Cerebellar nuclear complex (tissue), 1 donor: ENCODE results near the gene GADD45B.
"Not testable (repeated sequence)": the region's sequence is repeated elsewhere in the genome, so short reads cannot be mapped to it uniquely, and the experiment has no call there.

Experiments
- DNase-seq, 2 experiments: peaks; one replicate each; lab custom pipeline; 2025; lab: John Stamatoyannopoulos, UW

The GADD45B gene

DNA sequence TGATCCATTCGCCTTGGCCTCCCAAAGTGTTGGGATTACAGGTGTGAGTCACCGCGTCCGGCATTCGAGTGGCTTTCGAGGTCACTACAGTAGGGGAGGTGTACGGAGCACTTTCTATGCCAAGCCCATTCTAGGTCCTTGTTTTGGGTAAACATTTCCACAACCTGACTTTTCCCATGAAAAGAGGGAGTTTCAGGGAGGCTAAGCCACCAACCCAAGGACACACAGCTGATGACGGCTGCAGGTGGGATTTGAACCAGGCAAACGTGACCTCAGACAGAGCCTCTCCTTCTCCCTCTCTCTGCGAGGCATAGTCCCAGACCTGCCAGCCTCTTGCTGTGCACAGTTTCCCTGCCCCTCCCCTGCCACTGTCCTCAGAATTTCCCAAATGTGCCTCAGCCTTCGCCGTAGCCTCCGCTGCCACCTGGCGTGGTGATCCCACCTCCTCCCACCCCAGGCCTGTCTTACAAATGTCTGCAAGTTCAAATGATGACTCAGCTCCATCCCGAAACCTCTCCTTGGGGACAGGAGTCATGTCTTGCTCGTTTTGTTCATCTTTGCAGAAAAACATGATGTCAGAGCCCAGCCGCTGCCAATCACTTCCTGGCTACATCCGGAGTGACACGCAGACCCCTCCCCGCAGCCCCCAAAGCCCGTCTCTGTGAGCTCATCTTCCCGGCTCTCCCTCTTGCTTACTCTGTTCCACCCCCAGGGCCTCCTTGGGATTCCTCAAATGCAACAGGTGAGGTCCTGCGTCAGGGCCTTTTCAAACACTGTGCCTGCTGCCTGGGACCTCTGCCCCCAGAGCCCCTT lies 6.6 kb upstream of the GADD45B start:
- no peak for DNase-seq

DNA sequence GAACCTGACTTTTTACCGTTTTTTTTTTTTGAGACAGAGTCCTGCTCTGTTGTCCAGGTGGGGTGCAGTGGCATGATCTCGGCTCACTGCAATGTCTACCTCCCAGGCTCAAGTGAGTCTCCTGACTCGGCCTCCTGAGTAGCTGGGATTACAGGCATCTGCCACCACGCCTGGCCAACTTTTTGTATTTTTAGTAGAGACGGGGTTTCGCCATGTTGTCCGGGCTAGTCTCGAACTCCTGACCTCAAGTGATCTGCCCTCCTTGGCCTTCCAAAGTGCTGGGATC lies 6.1 kb upstream of the GADD45B start:
- DNase-seq = not testable (repeated sequence)

DNA sequence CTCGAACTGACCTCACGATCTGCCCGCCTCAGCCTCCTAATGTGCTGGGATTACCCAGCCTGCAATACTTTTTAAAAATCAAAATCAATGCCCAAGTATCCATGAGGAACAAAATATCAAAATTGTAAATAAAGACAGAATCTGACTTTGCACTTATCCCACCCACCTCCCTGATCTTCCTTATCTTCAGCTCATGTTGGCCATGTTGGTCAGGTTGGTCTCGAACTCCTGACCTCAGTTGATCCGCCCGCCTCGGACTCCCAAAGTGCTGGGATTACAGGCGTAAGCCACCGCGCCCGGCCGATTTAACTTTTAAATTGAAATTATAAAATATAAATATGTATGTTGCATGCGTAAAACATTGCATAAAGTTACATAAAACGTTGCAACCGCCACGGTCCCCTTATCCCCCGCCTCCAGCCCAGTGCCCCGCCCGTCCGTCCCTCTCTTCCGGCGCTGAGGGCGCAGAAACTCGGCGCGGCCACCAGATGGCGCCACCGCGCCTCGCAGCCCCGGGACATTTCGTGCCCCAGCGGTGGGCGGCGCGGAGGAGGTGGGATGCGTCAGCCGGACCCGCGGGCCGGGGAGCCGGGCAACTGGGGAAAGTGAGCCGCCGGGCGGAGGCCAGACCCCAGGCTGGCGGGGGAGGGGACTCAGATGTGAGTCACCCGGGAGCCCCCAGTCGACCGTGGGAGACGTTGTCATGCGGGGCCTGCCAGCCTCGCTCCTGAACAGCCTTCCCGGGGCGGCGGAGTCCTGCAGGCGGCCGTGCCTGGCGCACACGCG lies 1.5 kb upstream of the GADD45B start:
- DNase-seq = peak in 1 of 2 experiments; percentile 12

DNA sequence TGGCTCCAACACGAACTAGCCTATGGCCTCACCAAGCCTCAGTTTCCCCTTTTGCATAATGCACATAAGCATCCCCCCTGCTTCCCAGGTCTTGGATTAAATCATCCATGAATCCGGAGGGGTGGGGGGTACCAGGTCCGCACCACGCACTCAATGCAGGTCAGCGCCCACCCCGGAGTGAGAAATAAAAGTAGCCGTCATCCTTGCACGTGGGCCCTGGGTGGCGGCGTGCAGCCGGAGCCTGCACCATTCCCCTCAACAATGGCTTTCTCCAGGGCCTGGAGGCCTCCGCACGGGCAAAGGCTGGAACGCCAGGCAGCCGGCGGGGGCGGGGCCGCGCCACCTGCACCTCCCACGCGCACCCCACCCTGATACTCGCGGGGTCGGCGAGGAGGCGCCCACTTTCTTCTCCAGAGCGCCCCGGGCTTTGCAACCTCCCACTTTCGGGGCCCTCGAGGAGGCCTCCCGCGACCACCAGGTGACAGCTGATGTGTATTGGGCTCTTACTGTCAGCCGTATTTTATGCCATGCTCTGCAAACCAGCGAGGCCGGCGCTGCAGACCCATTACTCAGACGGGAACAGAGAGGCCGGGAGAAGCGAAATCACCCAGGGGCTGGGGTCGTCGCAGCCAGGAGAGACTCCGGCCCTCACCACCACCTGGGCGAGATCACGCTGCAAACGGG lies 767 bp upstream of the GADD45B start:
- no peak for DNase-seq

DNA sequence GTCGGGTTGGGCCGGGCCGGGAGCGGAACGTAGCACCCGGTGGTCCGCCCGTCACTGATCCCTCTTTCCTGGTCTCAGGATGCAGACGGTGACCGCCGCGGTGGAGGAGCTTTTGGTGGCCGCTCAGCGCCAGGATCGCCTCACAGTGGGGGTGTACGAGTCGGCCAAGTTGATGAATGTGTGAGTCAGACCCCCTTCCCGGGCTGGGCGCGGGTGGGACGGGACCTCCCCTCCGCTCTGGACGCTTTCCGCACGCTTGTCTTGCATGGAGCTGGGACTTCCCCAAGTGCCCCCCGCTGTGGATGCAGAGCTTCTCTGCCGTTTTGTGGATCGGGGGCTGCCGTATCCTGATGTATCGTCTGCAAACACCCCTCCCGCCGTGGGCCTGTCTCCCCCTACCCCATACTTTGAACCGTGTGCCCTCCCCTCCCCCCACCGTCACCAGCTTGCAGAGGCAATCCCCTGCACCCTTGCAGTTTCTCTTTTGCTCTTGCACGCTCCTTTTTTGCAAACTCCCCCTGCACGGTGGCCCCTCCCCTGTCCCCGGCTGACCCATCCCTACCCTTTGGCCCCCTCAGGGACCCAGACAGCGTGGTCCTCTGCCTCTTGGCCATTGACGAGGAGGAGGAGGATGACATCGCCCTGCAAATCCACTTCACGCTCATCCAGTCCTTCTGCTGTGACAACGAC lies 669 bp downstream of the GADD45B start:
- no peak for DNase-seq

DNA sequence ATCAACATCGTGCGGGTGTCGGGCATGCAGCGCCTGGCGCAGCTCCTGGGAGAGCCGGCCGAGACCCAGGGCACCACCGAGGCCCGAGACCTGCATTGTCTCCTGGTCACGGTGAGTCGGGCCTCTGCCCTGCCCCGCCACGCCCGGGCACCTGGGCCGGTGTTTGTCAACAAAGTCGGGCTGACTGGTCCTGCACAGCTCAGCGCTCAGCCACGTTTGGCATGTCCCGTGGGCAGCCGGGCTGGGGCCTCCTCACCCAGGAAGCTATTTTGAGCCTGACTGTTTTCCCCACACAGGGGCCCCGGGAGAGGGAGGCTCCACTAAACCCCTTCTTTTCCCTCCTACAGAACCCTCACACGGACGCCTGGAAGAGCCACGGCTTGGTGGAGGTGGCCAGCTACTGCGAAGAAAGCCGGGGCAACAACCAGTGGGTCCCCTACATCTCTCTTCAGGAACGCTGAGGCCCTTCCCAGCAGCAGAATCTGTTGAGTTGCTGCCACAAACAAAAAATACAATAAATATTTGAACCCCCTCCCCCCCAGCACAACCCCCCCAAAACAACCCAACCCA lies 1.3 kb downstream of the GADD45B start:
- no peak for DNase-seq

DNA sequence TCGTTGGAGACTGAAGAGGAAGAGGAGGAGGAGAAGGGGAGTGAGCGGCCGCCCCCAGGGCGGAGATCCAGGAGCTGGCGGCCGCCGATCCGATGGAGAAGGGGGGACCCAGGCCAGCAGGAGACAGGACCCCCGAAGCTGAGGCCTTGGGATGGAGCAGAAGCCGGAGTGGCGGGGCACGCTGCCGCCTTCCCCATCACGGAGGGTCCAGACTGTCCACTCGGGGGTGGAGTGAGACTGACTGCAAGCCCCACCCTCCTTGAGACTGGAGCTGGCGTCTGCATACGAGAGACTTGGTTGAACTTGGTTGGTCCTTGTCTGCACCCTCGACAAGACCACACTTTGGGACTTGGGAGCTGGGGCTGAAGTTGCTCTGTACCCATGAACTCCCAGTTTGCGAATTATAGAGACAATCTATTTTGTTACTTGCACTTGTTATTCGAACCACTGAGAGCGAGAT lies 1.8 kb downstream of the GADD45B start:
- no peak for DNase-seq

DNA sequence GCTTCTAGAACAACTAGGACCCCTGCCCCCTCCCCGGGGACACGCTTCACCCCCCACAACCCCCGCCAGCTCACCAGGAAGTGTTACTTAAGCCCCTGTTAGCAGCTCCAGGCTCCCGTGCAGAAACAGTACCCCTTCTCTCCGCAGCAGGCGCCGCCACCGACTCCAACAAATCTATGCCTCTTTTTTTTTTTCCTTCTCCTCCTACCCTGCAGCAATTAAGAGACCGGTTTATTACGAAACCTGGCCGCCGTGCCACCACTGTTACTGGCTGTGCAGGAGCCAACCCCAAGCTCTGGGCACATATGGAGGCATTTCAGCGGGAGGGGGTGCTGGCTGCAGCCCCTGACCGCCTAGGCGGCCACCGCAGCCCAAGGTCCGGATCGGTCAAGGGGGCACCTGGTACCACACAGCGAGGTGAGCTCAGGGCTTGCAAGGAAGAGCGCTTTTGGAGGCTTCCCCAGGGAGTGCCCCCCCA lies 2.4 kb downstream of the GADD45B start:
- no peak for DNase-seq

DNA sequence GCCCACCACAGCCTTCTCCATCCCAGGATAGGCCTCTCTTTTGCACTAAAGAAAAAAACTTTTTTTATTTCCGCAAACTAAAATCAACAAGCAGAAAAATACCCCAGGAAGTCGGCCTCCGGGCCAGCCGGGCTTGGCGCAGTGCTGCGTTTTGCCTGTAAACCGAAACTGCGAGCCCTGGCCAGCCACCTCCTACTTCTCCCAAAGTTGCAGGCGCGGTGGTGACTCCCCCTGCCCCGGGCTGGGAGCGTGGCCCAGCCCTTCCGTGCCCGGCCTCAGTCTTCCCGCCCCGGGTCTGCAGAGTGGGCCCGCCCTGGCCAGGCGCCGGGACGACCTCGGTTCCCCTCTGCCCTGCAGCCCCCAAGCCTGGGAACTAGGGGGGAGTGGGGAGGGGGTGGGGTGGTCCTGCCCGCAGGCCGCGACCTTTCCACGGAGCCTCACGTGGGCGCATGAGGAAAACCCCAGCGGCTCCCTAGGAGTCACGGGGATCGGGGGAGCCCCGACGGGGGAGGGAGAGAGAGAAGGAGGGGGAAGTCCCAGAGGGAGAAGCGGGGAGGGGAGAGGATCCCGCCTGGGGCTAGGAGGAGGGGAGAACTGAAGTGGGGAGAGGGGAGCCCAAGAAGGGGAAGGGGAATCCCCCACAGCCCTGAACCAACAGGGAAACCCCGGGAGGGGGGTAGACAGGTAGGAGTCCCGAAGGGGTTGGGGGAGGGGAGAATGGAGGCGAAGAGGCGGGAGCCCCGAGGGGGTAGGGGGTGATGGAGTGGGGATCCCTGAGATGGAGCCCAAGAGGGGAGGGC lies 3.0 kb downstream of the GADD45B start:
- no peak for DNase-seq

DNA sequence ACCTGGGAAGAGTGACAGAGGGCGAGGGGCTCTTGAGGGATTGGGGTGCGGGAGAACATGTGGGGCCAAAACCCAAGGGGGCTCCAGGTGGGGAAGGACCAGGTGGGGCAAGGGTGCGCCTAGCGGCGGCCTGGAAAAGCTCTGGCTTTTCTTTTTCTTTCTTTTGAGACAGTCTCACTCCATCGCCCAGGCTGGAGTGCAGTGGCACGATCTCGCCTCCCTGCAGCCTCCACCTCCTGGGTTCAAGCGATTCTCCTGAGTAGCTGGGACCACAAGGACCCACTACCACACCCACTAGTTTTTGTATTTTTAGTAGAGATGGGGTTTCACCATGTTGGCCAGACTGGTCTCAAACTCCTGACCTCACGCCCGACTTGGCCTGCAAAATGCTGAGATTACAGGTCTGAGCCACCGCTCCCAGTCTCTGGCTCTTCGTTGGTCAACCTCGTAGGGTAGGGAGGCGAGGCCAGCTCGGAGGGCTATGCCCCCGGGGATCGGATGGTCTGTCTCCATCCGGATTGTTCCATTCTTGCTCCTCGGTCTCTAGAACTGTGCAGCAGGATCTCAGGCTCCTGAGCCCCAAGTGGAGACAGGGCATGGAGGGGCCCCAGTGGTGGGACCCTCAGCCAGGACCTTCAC lies 3.7 kb downstream of the GADD45B start:
- no peak for DNase-seq

DNA sequence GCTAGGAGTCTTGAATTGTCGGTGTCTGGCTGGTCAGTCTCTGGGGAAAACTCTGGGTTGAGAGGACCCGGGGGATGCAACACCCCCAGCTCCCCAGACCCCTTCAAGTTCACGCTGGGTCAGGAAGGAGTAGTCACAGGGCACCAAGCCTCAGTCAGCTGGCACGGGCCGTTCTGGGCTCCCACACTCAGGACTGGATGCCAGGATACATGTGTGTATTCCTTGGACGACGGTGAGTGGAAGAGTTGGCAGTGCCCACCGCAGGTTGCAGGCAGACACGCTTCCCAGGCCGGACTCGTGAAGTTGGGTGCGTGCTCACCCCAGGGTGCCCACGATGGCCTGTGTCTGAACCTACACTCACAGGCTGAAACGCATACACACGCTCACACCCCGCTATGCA lies 5.5 kb downstream of the GADD45B start:
- no peak for DNase-seq

DNA sequence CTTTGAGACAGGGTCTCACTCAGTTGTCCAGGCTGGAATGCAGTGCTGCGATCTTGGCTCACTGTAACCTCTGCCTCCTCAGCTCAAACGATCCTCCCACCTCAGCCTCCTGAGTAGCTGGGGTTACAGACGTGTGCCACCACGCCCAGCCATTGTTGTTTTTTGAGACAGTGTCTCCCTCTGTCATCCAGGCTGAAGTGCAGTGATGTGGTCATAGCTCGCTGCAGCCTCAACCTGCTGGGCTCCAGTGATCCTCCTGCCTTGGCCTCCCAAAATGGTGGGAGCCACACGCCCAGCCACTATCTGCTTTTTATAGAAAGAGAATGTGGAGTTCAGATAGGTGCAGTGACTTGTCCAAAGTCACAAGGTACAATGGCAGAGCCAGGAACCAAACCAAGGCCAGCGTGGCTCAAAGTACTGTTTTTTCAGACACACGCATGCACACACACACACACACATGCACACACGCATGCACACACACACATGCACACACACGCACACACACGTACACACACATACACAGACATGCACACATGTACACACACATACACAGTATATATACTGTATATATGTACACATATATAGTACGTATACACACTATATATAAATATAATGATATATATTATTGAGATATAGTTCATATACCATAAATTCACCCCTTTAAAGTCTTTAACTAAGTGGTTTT lies 6.6 kb downstream of the GADD45B start:
- no peak for DNase-seq

DNA sequence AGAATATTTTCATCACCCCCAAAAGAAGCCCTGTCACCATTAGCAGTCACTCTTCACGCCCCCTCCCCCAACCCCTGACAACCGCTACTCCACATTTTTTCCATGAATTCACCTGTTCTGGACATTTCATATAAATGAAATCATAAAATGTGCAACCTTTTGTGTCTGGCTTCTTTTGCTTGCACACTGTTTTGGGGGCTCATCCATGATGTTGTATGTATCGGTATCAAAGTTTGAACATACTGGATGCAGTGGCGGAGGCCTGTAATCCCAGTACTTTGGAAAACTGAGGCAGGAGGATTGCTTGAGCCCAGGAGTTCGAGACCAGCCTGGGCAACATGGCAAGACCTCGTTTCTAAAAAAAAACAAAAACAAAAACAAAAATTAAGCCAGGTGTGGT lies 7.2 kb downstream of the GADD45B start:
- no peak for DNase-seq

DNA sequence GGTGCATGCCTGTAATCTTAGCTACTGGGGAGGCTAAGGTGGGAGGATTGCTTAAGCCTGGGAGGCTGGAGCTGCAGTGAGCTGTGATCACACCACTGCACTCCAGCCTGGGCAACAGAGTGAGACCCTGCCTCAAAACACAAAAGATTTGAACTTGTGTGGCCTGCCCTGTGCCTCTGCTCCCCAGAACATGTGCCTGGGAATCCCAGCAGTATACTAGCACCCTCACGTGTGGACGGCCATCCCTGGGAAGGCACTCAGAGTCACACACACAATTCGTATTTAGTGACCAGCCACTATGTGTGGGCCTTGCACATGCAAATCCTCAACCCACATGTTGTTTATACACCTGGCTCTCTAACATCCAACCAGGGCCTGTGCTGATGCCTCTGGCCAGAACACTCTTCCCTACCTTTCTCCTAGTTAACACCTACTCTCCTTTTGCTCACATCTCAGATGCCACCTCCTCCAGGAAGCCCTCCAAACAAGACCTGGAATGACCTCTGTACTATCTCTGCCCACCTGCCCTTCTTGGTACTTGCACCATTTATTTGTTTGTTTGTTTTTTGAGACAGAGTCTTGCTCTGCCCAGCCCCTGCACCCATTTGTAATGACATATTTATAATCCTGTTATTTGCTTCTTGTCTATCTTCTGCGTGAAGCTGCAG lies 7.7 kb downstream of the GADD45B start:
- no peak for DNase-seq

DNA sequence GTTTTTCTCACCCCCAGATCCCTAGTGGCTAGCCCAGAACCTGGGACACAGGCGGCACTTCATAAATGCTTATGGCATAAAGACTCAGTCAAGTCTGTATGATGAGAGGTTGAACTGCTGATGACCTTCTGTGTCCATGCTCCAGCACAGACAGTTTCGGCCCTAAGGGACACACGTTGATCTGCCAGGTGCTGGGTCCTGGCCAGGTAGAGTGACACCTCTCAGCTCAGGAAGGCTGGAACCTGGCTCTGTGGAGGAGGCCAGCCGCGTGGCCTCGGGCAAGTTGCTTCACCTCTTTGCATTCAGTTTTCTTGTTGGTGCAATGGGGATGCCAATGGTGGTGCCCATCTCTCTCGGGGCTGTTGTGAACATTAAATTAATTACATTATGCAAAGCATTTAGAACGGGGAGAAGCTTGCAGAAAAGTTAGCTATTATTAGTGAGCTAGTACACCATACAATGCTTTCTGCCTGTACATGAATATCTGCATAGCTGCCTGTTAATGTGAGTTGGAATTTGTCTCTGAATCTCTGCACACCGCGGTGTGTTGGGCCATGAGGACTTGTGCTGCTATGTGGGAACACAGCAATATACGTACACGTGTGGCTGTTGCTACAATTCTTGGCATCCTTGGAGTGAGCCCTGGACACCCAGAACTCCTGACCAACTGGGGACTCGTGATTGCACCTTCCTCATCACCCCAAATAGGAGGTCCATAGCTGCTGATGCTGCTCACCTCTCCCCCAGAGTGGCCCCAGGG lies 8.4 kb downstream of the GADD45B start:
- DNase-seq = no peak

DNA sequence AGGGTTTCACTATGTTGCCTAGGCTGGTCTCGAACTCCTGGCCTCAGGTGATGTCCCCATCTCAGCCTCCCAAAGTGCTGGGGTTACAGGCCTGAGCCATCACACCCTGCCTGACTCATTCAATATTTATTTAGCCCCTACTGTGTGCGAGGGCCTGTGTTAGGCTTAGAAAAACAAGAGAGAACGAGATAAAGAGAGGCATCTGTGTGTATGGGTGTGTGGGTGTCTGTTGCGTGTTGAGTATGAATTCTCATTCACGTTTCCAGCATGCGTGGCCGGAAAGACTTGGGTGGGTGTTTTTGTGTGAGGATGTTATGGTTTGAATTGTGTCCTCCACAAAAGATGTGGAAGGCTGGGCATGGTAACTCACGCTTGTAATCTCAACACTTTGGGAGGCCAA lies 9.5 kb downstream of the GADD45B start:
- no peak for DNase-seq

DNA sequence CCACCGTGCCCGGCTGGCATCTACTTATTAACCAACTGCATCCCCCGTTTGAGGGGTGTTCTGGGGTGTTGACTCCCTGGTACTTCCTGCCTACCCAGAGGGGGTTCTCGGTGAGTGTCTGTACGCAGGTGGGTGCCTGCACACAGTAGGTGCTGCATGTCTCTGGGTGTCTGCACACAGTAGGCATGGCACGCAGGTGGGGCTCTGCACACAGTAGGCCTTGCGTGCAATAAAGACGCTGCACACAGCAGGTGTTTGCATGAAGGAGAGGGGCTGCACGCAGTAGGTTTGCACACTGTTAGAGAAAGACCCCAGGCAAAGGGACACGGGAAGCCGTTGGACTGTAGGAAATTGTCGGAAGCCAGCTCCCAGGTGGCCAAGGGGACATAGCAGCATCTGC lies 11.2 kb downstream of the GADD45B start:
- no peak for DNase-seq

DNA sequence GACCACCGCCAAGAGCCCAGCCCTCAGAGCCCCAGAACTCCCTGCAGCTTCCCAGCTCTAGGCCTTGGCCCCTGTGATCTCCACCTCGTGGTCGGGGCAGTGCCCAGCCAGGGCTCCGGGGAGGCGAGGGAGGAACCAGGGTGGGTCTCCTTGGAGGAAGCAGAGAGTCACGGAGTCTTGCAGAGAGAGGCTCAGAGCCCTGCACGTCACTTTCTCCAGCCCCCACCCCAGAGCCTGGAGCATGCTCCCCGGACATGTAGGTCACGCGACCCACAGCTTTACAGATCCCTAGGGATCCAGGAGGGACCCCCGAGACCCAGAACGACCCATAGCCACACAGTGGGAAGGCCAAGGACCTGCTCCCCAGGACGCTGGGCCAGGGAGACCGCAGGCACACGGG lies 11.9 kb downstream of the GADD45B start:
- no peak for DNase-seq
